Osteoblast (primary cell): Measurements from ENCODE around the gene DICER1. TPM values are rescaled to one million over a fixed set of nuclear protein-coding genes. Genes with fewer than 3 reads are reported as not detected.

Experiments
- DNase-seq: peaks from one replicate; pipeline ENCODE4 v3.0.0; 2011; ENCODE audit warnings: low spot score, mixed read lengths; ENCODE audit not compliant: insufficient read length; ENCODE audit errors: missing footprints
- H2AFZ ChIP-seq: 2 replicates; pipeline ENCODE4 v1.6.0; 2011; ENCODE audit warnings: mild to moderate bottlenecking, low read length
- H3K27ac ChIP-seq: 2 replicates; pipeline ENCODE4 v1.5.1; 2011; ENCODE audit warnings: mild to moderate bottlenecking, low read depth, low read length, moderate library complexity
- H3K27me3 ChIP-seq: 2 replicates; pipeline ENCODE4 v1.6.0; 2012; ENCODE audit warnings: mild to moderate bottlenecking, control low read depth, inconsistent platforms, low read length, moderate library complexity; ENCODE audit not compliant: insufficient read depth
- H3K36me3 ChIP-seq: 2 replicates; pipeline ENCODE4 v1.5.1; 2011; ENCODE audit warnings: mild to moderate bottlenecking, low read length, control low read depth, moderate library complexity; ENCODE audit not compliant: insufficient read depth
- H3K4me1 ChIP-seq: 2 replicates; pipeline ENCODE4 v1.5.1; 2011; ENCODE audit warnings: mild to moderate bottlenecking, low read length, control low read depth, moderate library complexity; ENCODE audit not compliant: insufficient read depth
- H3K4me2 ChIP-seq: 2 replicates; pipeline ENCODE4 v1.6.0; 2011; ENCODE audit warnings: mild to moderate bottlenecking, low read length; ENCODE audit not compliant: insufficient read depth
- H3K4me3 ChIP-seq: fragments of 200-600 bp; sonication (generic); 3 replicates; pipeline ENCODE4 v1.5.1; 2012; ENCODE audit warnings: mild to moderate bottlenecking, low read length, inconsistent platforms; ENCODE audit not compliant: insufficient read depth
- H3K79me2 ChIP-seq: 2 replicates; pipeline ENCODE4 v1.6.0; 2012; ENCODE audit warnings: mild to moderate bottlenecking, low read length, control low read depth, inconsistent platforms; ENCODE audit not compliant: insufficient read depth
- H3K9me3 ChIP-seq: 2 replicates; pipeline ENCODE4 v1.5.1; 2011; ENCODE audit warnings: low read depth, low read length, control low read depth
- H4K20me1 ChIP-seq: 2 replicates; pipeline ENCODE4 v1.6.0; 2012; ENCODE audit warnings: mild to moderate bottlenecking, low read length, control low read depth; ENCODE audit not compliant: insufficient read depth
- CTCF ChIP-seq: IDR thresholded peaks from 2 replicates; pipeline ENCODE4 v1.5.1; 2011; ENCODE audit warnings: mild to moderate bottlenecking, low read depth, low read length, moderate library complexity; ENCODE audit errors: extremely low read depth
- total RNA-seq: library from RNA; depleted of rRNA; stranded (reverse); fragments of >200 nt; gene quantifications from 2 replicates; pipeline ENCODE4 v1.2.3, GENCODE V29; 2012

DICER1 gene
- total RNA-seq, 1 donor: 53.6 TPM

DNA sequence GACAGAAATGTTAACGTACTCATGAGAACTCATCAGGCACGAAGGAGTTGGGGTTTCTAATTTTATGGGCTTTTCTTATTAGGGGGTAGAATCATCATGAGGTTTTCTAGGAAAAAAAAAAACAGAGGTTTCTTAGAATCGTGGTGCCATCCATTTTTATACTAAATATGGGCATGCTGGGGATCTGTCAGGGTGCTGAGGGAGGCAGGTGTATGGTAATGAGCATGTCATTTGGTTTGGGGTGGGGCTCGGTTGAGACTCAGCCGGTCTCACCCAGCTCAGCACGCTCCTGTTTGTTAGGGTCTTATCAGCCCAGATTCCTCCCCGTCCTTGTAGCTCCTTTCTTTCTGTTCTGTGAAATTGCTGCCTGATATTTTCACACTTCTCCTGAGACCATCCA lies 98.2 kb downstream of the DICER1 start:
- H3K36me3 ChIP-seq: no peaks in the 10 kb centered on the region
- H3K4me3 ChIP-seq: no peak overlapping the region
- H3K27ac ChIP-seq: no peak overlapping the region
- H3K9me3 ChIP-seq: no peaks in the 10 kb centered on the region
- no peak for TF ChIP-seq CTCF
- H4K20me1 ChIP-seq: no peaks in the 10 kb centered on the region
- no peak for DNase-seq
- no peaks in the 10 kb centered on the region for H3K27me3 ChIP-seq
- H3K79me2 ChIP-seq: no peaks in the 10 kb centered on the region
- H2AFZ ChIP-seq: no peak overlapping the region
- H3K4me1 ChIP-seq: no peaks in the 10 kb centered on the region
- no peak overlapping the region for H3K4me2 ChIP-seq

GRCh38 chr14:95058491-95058890 lies 98.8 kb downstream of the DICER1 start:
- H3K4me3 ChIP-seq: no peak overlapping the region
- no peak overlapping the region for H3K4me2 ChIP-seq
- H2AFZ ChIP-seq: no peak overlapping the region
- H3K36me3 ChIP-seq: no peaks in the 10 kb centered on the region
- no peaks in the 10 kb centered on the region for H3K79me2 ChIP-seq
- no peaks in the 10 kb centered on the region for H4K20me1 ChIP-seq
- no peaks in the 10 kb centered on the region for H3K9me3 ChIP-seq
- no peaks in the 10 kb centered on the region for H3K27me3 ChIP-seq
- no peaks in the 10 kb centered on the region for H3K4me1 ChIP-seq
- H3K27ac ChIP-seq: no peak overlapping the region
- DNase-seq: no peak
- no peak for TF ChIP-seq CTCF

DNA sequence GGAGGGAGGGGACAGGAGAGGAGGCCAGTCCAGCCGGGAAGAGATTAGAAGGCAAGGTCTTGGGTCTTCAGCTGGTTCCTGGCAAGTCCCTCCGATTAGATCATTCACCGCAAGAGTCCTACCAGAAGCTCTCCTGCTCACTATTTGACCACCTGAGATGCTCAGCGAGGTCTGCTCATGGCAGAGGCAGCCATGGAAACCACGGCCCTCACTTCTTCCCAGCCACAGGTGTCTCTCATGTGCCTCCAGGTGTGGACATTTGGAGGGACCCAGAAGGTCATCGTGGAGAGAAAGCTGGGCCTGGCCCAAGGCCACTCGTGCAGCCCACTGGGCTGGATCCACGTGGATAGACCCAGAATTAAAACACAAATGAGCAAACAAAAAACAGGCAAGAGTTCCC lies 99.5 kb downstream of the DICER1 start:
- DNase-seq: no peak
- Histone ChIP-seq H3K36me3 (no peaks in the 10 kb centered on the region), H3K4me2 (no peak overlapping the region), H3K79me2 (no peaks in the 10 kb centered on the region), H3K4me3 (no peak overlapping the region), H2AFZ (no peak overlapping the region), H3K4me1 (no peaks in the 10 kb centered on the region), H3K9me3 (no peaks in the 10 kb centered on the region), H4K20me1 (no peaks in the 10 kb centered on the region), H3K27ac (no peak overlapping the region), H3K27me3 (no peaks in the 10 kb centered on the region)
- TF ChIP-seq CTCF: no peak

GRCh38 chr14:95057147-95057546 lies 100.2 kb downstream of the DICER1 start:
- Histone ChIP-seq H3K9me3 (no peaks in the 10 kb centered on the region), H3K27ac (no peak overlapping the region), H3K4me2 (no peak overlapping the region), H3K36me3 (no peaks in the 10 kb centered on the region), H2AFZ (no peak overlapping the region), H4K20me1 (no peaks in the 10 kb centered on the region), H3K79me2 (no peaks in the 10 kb centered on the region), H3K27me3 (no peaks in the 10 kb centered on the region), H3K4me1 (no peaks in the 10 kb centered on the region), H3K4me3 (no peak overlapping the region)
- no peak for TF ChIP-seq CTCF
- no peak for DNase-seq
